Stomach (tissue), 9 donors: ENCODE data around the gene CERT1. TPM values are rescaled to one million over a fixed set of nuclear protein-coding genes. Genes with fewer than 3 reads are reported as not detected.

Experiments
- DNase-seq, 2 donors: peaks; one replicate each; pipeline versions ENCODE4 v3.0.0 to v3.0.0-alpha.2; 2013 to 2019
- H3K27ac ChIP-seq, 5 donors: fragments of 200-600 bp in 4 of 5; sonication (generic) in 4 of 5; one replicate each; pipeline ENCODE4 v1.5.1; 2013 to 2019; ENCODE audit warnings: mild to moderate bottlenecking in 1 of 5, moderate library complexity in 1 of 5
- H3K27me3 ChIP-seq, 3 donors: fragments of 200-600 bp; sonication (generic); one replicate each; pipeline ENCODE4 v1.5.1; 2017 to 2019; ENCODE audit warnings: mixed run types in 1 of 3
- H3K36me3 ChIP-seq, 4 donors: fragments of 200-600 bp; sonication (generic); 1 replicate in 3 of 4; 2 replicates in 1 of 4; pipeline ENCODE4 v1.5.1; 2016 to 2019
- H3K4me1 ChIP-seq, 4 donors: fragments of 200-600 bp; sonication (generic); one replicate each; pipeline ENCODE4 v1.5.1; 2016 to 2019
- H3K4me3 ChIP-seq, 4 donors: fragments of 200-600 bp; sonication (generic) in 3 of 4; one replicate each; pipeline ENCODE4 v1.5.1; 2016 to 2019; ENCODE audit warnings: mild to moderate bottlenecking in 1 of 4
- H3K9me3 ChIP-seq, 4 donors: fragments of 200-600 bp; sonication (generic); one replicate each; pipeline ENCODE4 v1.5.1; 2016 to 2019
- CTCF ChIP-seq, 7 experiments: fragments of 450-650 bp in 4 of 7; fragments of 200-600 bp in 3 of 7; sonication (generic) in 3 of 7; IDR thresholded peaks; one replicate each; pipeline ENCODE4 v1.5.1; 2016 to 2019; ENCODE audit warnings: antibody characterized with exemption in 7 of 7, control low read depth in 2 of 7, mild to moderate bottlenecking in 1 of 7
- EP300 ChIP-seq: sonication (generic); formaldehyde crosslinking; IDR thresholded peaks from one replicate; pipeline ENCODE4 v1.6.1; 2017; ENCODE audit warnings: antibody characterized with exemption
- POLR2A ChIP-seq, 4 donors: fragments of 450-650 bp; IDR thresholded peaks; one replicate each; pipeline ENCODE4 v1.6.1; 2016; ENCODE audit warnings: antibody characterized with exemption in 4 of 4, control low read depth in 2 of 4, mild to moderate bottlenecking in 1 of 4, moderate library complexity in 1 of 4
- POLR2AphosphoS5 ChIP-seq, 3 donors: sonication (generic); formaldehyde crosslinking; IDR thresholded peaks; one replicate each; pipeline ENCODE4 v1.6.1; 2016; ENCODE audit warnings: antibody characterized with exemption in 3 of 3
- WGBS, 5 donors: extraction: QIAGEN DNeasy Blood & Tissue Kit in 3 of 5; methylation state at CpG; one replicate each; pipeline versions ENCODE4 v1.1.5 to v1.1.7; 2013 to 2018; 5-methylcytosine and 5-hydroxymethylcytosine counted together
- intact Hi-C: fragments of 100-400 bp; cut with DNase I; formaldehyde crosslinking; loops from one replicate; pipeline ENCODE4 v1.15.1; 2023; ENCODE audit warnings: low total_unique reads
- polyA plus RNA-seq, 3 donors: library from polyadenylated mRNA; stranded (reverse); fragments of 200-250 nt; gene quantifications; one replicate each; pipeline ENCODE4 v1.2.3, GENCODE V29; 2013
- total RNA-seq, 5 donors: library from RNA; depleted of rRNA; stranded (reverse); fragments of >200 nt; gene quantifications; one replicate each; pipeline versions ENCODE4 v1.1.0 to v1.2.3, GENCODE V29; 2014 to 2016
- donor health status: healthy with polysubstance abuse.
- donor health status: Bipolar disorder and iron deficiency.
- donor health status: healthy.

CERT1 gene
- total and polyA plus RNA-seq, 8 donors, result 7.3 to 81.0 (median 28.5) TPM

GRCh38 chr5:75472973-75473372 is 38.5 kb downstream of the CERT1 start:
- no peak for TF ChIP-seq CTCF (IDR thresholded peaks at IDR 0.05)
- no peak for TF ChIP-seq POLR2AphosphoS5 (IDR thresholded peaks at IDR 0.05)
- no peak for TF ChIP-seq POLR2A (IDR thresholded peaks at IDR 0.05)
- no peak for TF ChIP-seq EP300
- intact Hi-C loops, result no loop called here
- no peaks in the 10 kb centered on the region for H3K27me3 ChIP-seq
- WGBS, 5 donors, result 93 to 100% (median 100%) methylated on average over 1 of the region's 1 CpG
- H3K4me3 ChIP-seq, result no peak overlapping the region
- H3K36me3 ChIP-seq, result no peaks in the 10 kb centered on the region
- DNase-seq, result no peak
- peaks cover 0 to 29% (median 16%) of the 10 kb centered on the region in 4 donors for H3K9me3 ChIP-seq
- H3K4me1 ChIP-seq, result peaks cover 0 to 37% (median 15%) of the 10 kb centered on the region in 4 donors
- H3K27ac ChIP-seq, result no peak overlapping the region

- 84 to 97% (median 94%) methylated on average over 2 of the region's 2 CpGs for WGBS, 5 donors
- Histone ChIP-seq H3K4me1 (peaks cover 0 to 25% (median 10%) of the 10 kb centered on the region in 4 donors), H3K9me3 (peaks cover 0 to 29% (median 16%) of the 10 kb centered on the region in 4 donors), H3K4me3 (no peak overlapping the region), H3K27me3 (no peaks in the 10 kb centered on the region), H3K36me3 (no peaks in the 10 kb centered on the region), H3K27ac (no peak overlapping the region)
- intact Hi-C loops, result no loop called here
- TF ChIP-seq EP300 (no peak), CTCF (IDR thresholded peaks at IDR 0.05) (no peak), POLR2A (IDR thresholded peaks at IDR 0.05) (no peak), POLR2AphosphoS5 (IDR thresholded peaks at IDR 0.05) (no peak)
- DNase-seq, result no peak
These were observed 40.2 kb downstream of the CERT1 start for GRCh38 chr5:75471193-75471592.

GRCh38 chr5:75469017-75469416 is 42.4 kb downstream of the CERT1 start:
- Histone ChIP-seq H3K4me3 (no peak overlapping the region), H3K4me1 (peaks cover 0 to 27% (median 9%) of the 10 kb centered on the region in 4 donors), H3K27me3 (no peaks in the 10 kb centered on the region), H3K27ac (no peak overlapping the region), H3K36me3 (no peaks in the 10 kb centered on the region), H3K9me3 (peaks cover 0 to 29% (median 16%) of the 10 kb centered on the region in 4 donors)
- 89 to 100% (median 97%) methylated on average over 1 of the region's 1 CpG for WGBS, 5 donors
- TF ChIP-seq POLR2AphosphoS5 (IDR thresholded peaks at IDR 0.05), result no peak
- no peak for TF ChIP-seq POLR2A (IDR thresholded peaks at IDR 0.05)
- no peak for TF ChIP-seq EP300
- no peak for TF ChIP-seq CTCF (IDR thresholded peaks at IDR 0.05)
- intact Hi-C loops, result no loop called here
- DNase-seq, result no peak

- Histone ChIP-seq H3K27ac (no peak overlapping the region), H3K4me3 (no peak overlapping the region), H3K9me3 (peaks cover 0 to 29% (median 16%) of the 10 kb centered on the region in 4 donors), H3K36me3 (no peaks in the 10 kb centered on the region), H3K27me3 (no peaks in the 10 kb centered on the region), H3K4me1 (peaks cover 0 to 23% (median 9%) of the 10 kb centered on the region in 4 donors)
- DNase-seq, result no peak
- WGBS, 5 donors, result 88 to 97% (median 93%) methylated on average over 2 of the region's 2 CpGs
- intact Hi-C loops, result no loop called here
- TF ChIP-seq EP300 (no peak), POLR2AphosphoS5 (IDR thresholded peaks at IDR 0.05) (no peak), CTCF (IDR thresholded peaks at IDR 0.05) (no peak), POLR2A (IDR thresholded peaks at IDR 0.05) (no peak)
These were observed 42.8 kb downstream of the CERT1 start for GRCh38 chr5:75468593-75468992.
